GM18873 (cell line): ENCODE measurements around the gene PSMD10.

ENCODE experiments used
- ATAC-seq: cut with Tn5 transposase; IDR thresholded peaks from one replicate; pipeline ENCODE4 v1.9.1; 2021; ENCODE audit warnings: mild to moderate bottlenecking, moderate library complexity, moderate number of reproducible peaks; ENCODE audit not compliant: unreplicated experiment, low FRiP score

The PSMD10 gene

DNA sequence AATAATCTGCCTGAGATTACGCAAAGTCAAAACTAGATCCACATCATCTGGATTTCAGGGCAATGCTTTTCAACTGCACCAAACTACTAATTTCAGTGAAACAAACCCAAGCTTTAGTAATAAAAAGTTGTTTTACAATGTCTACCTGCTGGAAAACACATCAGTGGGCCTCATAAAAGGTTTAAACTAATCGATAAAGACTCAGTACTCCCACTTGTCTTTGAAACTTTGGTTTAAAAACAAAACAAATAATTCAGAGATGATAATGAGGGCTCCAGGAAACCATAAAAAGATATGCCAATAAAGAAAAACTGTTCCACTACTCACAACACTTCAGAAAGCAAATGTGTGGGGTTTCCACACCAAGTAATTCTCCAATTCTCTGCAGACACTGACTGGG lies 10.2 kb downstream of the PSMD10 start:
- ATAC-seq = no peak

- no peak for ATAC-seq
Observed at GRCh38 chrX:108072746-108073145, 18.6 kb downstream of the PSMD10 start.

DNA sequence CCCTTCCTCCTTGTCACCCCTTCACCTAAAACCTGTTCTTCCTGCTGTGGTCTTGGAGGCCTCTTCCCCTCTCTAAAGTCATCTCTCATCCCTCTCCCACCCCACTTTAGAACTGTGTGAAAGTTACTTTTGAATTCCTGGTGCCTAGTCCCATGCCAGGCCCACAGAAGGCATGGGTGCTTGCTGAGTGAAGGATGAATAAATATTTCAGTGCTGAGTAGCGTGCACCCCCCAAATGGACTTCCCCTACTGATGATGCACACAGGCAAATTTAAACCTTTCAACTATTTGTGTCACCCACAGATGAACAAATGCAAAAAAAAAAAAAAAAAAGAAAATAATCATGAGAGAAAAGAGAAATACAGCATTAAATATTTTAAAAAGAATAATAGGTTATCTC lies 19.8 kb downstream of the PSMD10 start:
- no peak for ATAC-seq

- no peak for ATAC-seq
Observed at GRCh38 chrX:108070891-108071290, 20.5 kb downstream of the PSMD10 start.

- no peak for ATAC-seq
Observed at GRCh38 chrX:108068121-108068520, 23.2 kb downstream of the PSMD10 start.

- ATAC-seq = no peak
Observed at GRCh38 chrX:108064613-108065012, 26.7 kb downstream of the PSMD10 start.

- no peak for ATAC-seq
Observed at GRCh38 chrX:108064001-108064400, 27.3 kb downstream of the PSMD10 start.

DNA sequence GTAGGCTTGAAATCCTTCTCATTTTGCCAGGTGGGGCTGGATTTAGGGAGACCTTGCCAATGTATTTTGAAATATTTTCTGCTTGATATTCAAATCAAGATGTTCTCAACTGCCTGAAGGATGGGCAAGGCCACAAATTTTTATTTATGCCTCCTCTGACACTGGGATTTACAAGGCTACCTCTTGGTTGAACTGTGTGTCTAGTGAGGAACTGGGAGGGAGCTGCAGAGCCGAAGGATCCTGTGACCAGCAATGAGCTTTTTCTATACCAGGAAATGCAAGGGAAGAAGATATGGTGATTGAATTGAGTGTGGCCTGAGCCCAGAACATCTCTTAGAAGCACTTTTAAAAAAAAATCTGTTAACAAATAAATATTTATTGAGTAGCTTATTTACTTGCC lies 31.5 kb downstream of the PSMD10 start:
- ATAC-seq = no peak

GRCh38 chrX:108055546-108055945 lies 35.8 kb downstream of the PSMD10 start:
- no peak for ATAC-seq

GRCh38 chrX:108053218-108053617 lies 38.1 kb downstream of the PSMD10 start:
- no peak for ATAC-seq

- no peak for ATAC-seq
Observed at GRCh38 chrX:108049649-108050048, 41.7 kb downstream of the PSMD10 start.

DNA sequence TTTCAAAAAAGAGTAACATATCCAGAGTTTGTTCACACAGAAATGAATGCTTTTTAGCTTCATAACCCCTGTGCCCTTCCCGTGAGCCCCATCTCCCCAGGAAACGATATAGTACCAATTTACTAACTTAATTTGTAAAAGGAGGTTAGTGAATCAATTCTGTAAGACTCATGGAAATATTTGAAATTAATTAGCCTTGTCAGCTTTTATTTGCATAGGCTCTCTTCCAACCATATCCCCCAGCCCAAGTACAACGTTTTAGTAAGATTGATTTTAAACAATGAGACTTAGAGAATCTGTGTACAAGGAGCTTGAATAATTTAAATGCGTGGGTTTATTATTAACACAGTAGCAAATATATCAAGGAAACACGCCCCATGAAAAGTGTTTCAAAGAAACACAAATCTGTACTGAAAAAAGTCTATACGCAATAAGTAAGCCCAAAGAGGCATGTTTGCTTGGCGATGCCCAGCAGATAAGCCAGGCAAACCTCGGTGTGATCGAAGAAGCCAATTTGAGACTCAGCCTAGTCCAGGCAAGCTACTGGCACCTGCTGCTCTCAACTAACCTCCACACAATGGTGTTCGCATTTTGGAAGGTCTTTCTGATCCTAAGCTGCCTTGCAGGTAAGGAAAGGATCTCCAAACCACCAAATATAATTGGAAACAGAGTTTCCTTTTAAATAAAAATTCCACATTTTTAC lies 46.6 kb downstream of the PSMD10 start, which contains the start of gene VSIG1:
VSIG1 (plus strand) TSS at position 512 of the 703 bp plus-strand sequence; CDS start at position 578, 66 bp downstream.
- ATAC-seq = no peak

DNA sequence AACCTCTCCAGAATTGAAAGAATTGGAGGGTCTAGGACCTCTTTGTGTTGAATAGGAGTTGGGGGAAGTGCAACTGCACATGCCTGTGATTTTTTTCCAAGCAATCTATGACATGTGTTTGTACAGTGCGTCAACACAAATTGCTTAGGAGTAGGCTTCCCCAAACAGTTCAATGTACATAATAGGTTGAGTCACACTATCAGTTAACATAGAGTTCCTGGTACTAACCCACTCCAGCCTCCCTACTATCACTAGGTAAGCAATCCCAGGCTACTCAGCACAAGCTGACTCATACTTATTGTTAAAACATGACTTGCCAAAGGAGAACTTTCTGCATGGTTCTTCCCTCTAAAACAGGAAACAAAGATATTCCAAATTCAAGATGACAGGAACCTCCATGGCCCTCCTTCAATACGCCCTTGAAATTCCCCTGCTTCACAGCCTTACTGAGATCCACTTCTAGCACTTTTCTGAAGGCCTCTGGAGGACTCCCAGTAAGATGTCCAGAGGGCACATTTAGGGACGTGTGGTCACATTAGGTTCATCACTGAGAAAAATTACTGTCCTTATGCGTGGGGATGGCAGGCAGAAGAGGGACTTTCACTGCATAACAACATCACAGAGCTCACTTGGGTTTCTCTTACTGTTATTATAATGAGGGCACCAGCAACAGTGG lies 54.9 kb downstream of the PSMD10 start:
- no peak for ATAC-seq

- ATAC-seq = no peak
Observed at GRCh38 chrX:108034725-108035124, 56.6 kb downstream of the PSMD10 start.
